Astrocyte (in vitro differentiated cells and primary cell): ENCODE measurements around the gene ZMYM4. TPM values are rescaled to one million over a fixed set of nuclear protein-coding genes. Genes with fewer than 3 reads are reported as not detected.

ENCODE experiments used
- DNase-seq: peaks from one replicate; pipeline ENCODE4 v3.0.0-alpha.2; 2010; ENCODE audit warnings: low read depth
- FAIRE-seq: peaks from 2 replicates; lab custom pipeline; 2011; peaks lifted over from hg19 to GRCh38; lab: Jason Lieb, UNC
- H2AFZ ChIP-seq: 2 replicates; pipeline ENCODE4 v1.6.0; 2012; ENCODE audit warnings: low read depth, low read length, inconsistent platforms
- H3K27ac ChIP-seq: 2 replicates; pipeline ENCODE4 v1.5.1; 2011; ENCODE audit warnings: low read depth, low read length, inconsistent platforms
- H3K27me3 ChIP-seq: 2 replicates; pipeline ENCODE4 v1.6.0; 2011; ENCODE audit warnings: low read length, inconsistent platforms; ENCODE audit not compliant: insufficient read depth
- H3K36me3 ChIP-seq: 2 replicates; pipeline ENCODE4 v1.5.1; 2011; ENCODE audit warnings: low read length, inconsistent platforms; ENCODE audit not compliant: insufficient read depth
- H3K4me1 ChIP-seq: 2 replicates; pipeline ENCODE4 v1.5.1; 2011; ENCODE audit warnings: low read length, inconsistent platforms; ENCODE audit not compliant: insufficient read depth
- H3K4me2 ChIP-seq: 2 replicates; pipeline ENCODE4 v1.6.0; 2012; ENCODE audit warnings: low read length, inconsistent platforms
- H3K4me3 ChIP-seq: 2 replicates; pipeline ENCODE4 v1.5.1; 2011; ENCODE audit warnings: low read depth, mild to moderate bottlenecking, low read length, inconsistent platforms; ENCODE audit not compliant: insufficient read depth
- H3K79me2 ChIP-seq: 2 replicates; pipeline ENCODE4 v1.6.0; 2012; ENCODE audit warnings: mild to moderate bottlenecking, low read length, inconsistent platforms; ENCODE audit not compliant: insufficient read depth
- H3K9ac ChIP-seq: 2 replicates; pipeline ENCODE4 v1.6.0; 2012; ENCODE audit warnings: mild to moderate bottlenecking, low read length, inconsistent platforms
- H3K9me3 ChIP-seq: 2 replicates; pipeline ENCODE4 v1.5.1; 2012; ENCODE audit warnings: low read depth, mild to moderate bottlenecking, low read length, inconsistent platforms; ENCODE audit not compliant: insufficient read depth
- H4K20me1 ChIP-seq: 2 replicates; pipeline ENCODE4 v1.6.0; 2012; ENCODE audit warnings: low read length, inconsistent platforms; ENCODE audit not compliant: insufficient read depth
- H3K27ac Mint-ChIP-seq: one replicate; pipeline ENCODE4 v1.8.0; 2021; ENCODE audit warnings: mild to moderate bottlenecking, mixed read lengths; ENCODE audit not compliant: unreplicated experiment
- H3K27me3 Mint-ChIP-seq: one replicate; pipeline ENCODE4 v1.8.0; 2021; ENCODE audit warnings: low read depth, mixed read lengths; ENCODE audit not compliant: unreplicated experiment
- H3K36me3 Mint-ChIP-seq: one replicate; pipeline ENCODE4 v1.8.0; 2021; ENCODE audit warnings: low read depth, mixed read lengths; ENCODE audit not compliant: unreplicated experiment
- H3K4me1 Mint-ChIP-seq: one replicate; pipeline ENCODE4 v1.8.0; 2021; ENCODE audit warnings: low read depth, mixed read lengths; ENCODE audit not compliant: unreplicated experiment
- H3K4me3 Mint-ChIP-seq: one replicate; pipeline ENCODE4 v1.8.0; 2021; ENCODE audit warnings: mild to moderate bottlenecking, moderate library complexity, mixed read lengths; ENCODE audit not compliant: unreplicated experiment
- H3K9me3 Mint-ChIP-seq: one replicate; pipeline ENCODE4 v1.8.0; 2021; ENCODE audit warnings: mild to moderate bottlenecking, mixed read lengths; ENCODE audit not compliant: unreplicated experiment
- EZH2 ChIP-seq: IDR thresholded peaks from 2 replicates; pipeline ENCODE4 v1.6.1; 2012; ENCODE audit warnings: mild to moderate bottlenecking, low read length, inconsistent platforms; ENCODE audit not compliant: insufficient read depth
- total RNA-seq: library from RNA; stranded (reverse); gene quantifications from 2 replicates; pipeline ENCODE4 v1.2.1, GENCODE V29; 2021
- TF ChIP-seq, protein P1 (sequence below): IDR thresholded peaks from 2 replicates; pipeline ENCODE4 v1.5.1; 2011; ENCODE audit warnings: low read depth, mild to moderate bottlenecking, inconsistent platforms, low read length, moderate library complexity; ENCODE audit not compliant: insufficient read depth

ZMYM4 gene
- total RNA-seq, 1 donor from 2014 or later, result 65.5 TPM

DNA sequence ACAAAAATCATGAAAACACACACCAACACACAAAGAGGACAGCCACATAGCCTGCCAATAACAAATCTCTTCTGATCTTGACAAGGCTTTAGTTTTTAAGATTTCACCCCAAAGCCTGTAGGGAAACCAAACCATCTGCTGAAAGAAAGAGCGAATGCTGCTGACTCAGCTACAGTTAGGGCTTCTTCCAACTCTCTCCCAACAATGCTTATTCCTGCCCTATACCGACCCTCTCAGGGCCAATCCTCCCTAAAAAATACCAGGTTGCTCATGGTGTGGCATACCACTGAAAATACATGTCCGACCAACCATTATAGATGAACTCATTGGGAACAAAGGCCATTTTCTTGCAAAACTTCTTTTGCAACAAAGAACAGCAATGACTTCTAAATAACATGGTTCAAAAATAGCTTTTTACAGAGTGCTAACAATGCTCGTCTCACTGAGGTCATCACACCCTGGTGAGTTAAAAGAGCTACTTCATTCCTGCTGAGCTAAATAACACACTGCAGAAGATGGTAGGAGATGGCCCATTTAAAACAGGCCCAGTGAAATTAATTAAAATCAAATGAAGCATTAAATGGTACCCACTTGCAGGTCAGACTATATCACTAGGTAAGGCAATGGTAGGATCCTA lies 202.6 kb downstream of the ZMYM4 start:
- Mint-ChIP-seq H3K27me3 (no peaks in the 10 kb centered on the region), H3K4me1 (peaks cover 7% of the 10 kb centered on the region), H3K36me3 (peaks cover 6% of the 10 kb centered on the region), H3K27ac (no peak overlapping the region), H3K4me3 (no peak overlapping the region), H3K9me3 (no peaks in the 10 kb centered on the region)
- Histone ChIP-seq H3K4me1 (no peaks in the 10 kb centered on the region), H3K27ac (no peak overlapping the region), H3K4me3 (no peak overlapping the region), H3K9ac (no peak overlapping the region), H3K9me3 (no peaks in the 10 kb centered on the region), H3K27me3 (no peaks in the 10 kb centered on the region), H3K79me2 (no peaks in the 10 kb centered on the region), H3K4me2 (no peak overlapping the region), H3K36me3 (peaks cover 8% of the 10 kb centered on the region), H4K20me1 (no peaks in the 10 kb centered on the region), H2AFZ (no peak overlapping the region)
- DNase-seq, result no peak
- TF ChIP-seq EZH2, result no peak
- TF ChIP-seq, protein P1, sequence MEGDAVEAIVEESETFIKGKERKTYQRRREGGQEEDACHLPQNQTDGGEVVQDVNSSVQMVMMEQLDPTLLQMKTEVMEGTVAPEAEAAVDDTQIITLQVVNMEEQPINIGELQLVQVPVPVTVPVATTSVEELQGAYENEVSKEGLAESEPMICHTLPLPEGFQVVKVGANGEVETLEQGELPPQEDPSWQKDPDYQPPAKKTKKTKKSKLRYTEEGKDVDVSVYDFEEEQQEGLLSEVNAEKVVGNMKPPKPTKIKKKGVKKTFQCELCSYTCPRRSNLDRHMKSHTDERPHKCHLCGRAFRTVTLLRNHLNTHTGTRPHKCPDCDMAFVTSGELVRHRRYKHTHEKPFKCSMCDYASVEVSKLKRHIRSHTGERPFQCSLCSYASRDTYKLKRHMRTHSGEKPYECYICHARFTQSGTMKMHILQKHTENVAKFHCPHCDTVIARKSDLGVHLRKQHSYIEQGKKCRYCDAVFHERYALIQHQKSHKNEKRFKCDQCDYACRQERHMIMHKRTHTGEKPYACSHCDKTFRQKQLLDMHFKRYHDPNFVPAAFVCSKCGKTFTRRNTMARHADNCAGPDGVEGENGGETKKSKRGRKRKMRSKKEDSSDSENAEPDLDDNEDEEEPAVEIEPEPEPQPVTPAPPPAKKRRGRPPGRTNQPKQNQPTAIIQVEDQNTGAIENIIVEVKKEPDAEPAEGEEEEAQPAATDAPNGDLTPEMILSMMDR, result no peak
- no peak for FAIRE-seq

Other genes starting within 250 kb of the ZMYM4 start
- gene ZMYM6, start 236.8 kb upstream of the ZMYM4 start, total RNA-seq, result 18.5 and 20.5 TPM in 2 replicates
- 15.1 and 17.1 TPM in 2 replicates for gene ZMYM1, start 189.3 kb upstream of the ZMYM4 start, total RNA-seq
- 168 and 209 TPM in 2 replicates for gene SFPQ, start 75.6 kb upstream of the ZMYM4 start, total RNA-seq